ENCODE data around the gene FZR1. TPM values are rescaled to one million over a fixed set of nuclear protein-coding genes. Genes with fewer than 3 reads are reported as not detected.
A peak's percentile ranks its signal among the peaks of the same experiment; 100 is the strongest.

The FZR1 gene
- total and polyA plus RNA-seq, 2 of the 4 experiments (the other 2 are of a cell fraction): 21.5 to 47.8 TPM

GRCh38 chr19:3507371-3508120 lies 1.4 kb downstream of the FZR1 start:
- Histone ChIP-seq H3K27me3 (ENCODE audit: control insufficient read depth, insufficient read depth, low read length) (no peaks in the 10 kb centered on the region), H2AFZ (replicated peaks; ENCODE audit: low read length, poor library complexity) (peak overlapping the region; percentile 88), H3K14ac (replicated peaks; ENCODE audit: low read depth, low read length) (peak overlapping the region; percentile 83), H3K36me3 (ENCODE audit: control insufficient read depth, insufficient read depth, low read length) (peaks cover 13% of the 10 kb centered on the region), H4K20me1 (ENCODE audit: insufficient read depth, low read length) (peaks cover 54% of the 10 kb centered on the region), H3K4me2 (ENCODE audit: low read depth, low read length) (peak overlapping the region; percentile 98), H2BK120ac (ENCODE audit: low read depth, low read length) (no peak overlapping the region), H3K9me3 (ENCODE audit: control insufficient read depth, insufficient read depth, low read length) (no peaks in the 10 kb centered on the region), H2BK5ac (ENCODE audit: low read depth, low read length, poor library complexity, severe bottlenecking) (peak overlapping the region; percentile 47), H2AK5ac (ENCODE audit: low read depth, low read length) (peak overlapping the region; percentile 89), H3K4ac (ENCODE audit: low read depth, low read length) (peak overlapping the region; percentile 72), H3K4me3 (ENCODE audit: insufficient read depth, low read depth, low read length) (peak overlapping the region; percentile 65), H4K5ac (ENCODE audit: low read depth, low read length) (no peak overlapping the region; the same call in 1 of the 2 replicates), H3K23ac (ENCODE audit: low read depth, low read length) (peak overlapping the region; percentile 82), H2BK20ac (ENCODE audit: low read depth, low read length) (no peak overlapping the region), H3K27ac (ENCODE audit: insufficient read depth, low read length) (peak overlapping the region; percentile 65), H3K18ac (ENCODE audit: low read depth, low read length) (no peak overlapping the region), H4K91ac (ENCODE audit: insufficient read depth, low read depth, low read length) (no peak overlapping the region; the same call in 1 of the 2 replicates), H3K56ac (ENCODE audit: extremely low read depth, insufficient read depth, low read length) (peak overlapping the region; percentile 46), H2BK15ac (ENCODE audit: low read depth, low read length) (no peak overlapping the region), H3K9ac (ENCODE audit: low read depth, low read length) (peak overlapping the region; percentile 90), H3K9me1 (ENCODE audit: insufficient read depth, low read length) (peaks cover 16% of the 10 kb centered on the region), H3K4me1 (ENCODE audit: control insufficient read depth, insufficient read depth, low read length) (peaks cover 16% of the 10 kb centered on the region), H4K8ac (ENCODE audit: low read depth in 2 of 2, low read length in 2 of 2) (peak overlapping the region in 1 of 2 experiments; percentile 37; a peak in 1 of 4 replicates), H2AK9ac (replicated peaks; ENCODE audit: low read depth, low read length, poor library complexity) (peak overlapping the region; percentile 84), H3K79me1 (ENCODE audit: low read depth in 1 of 2, low read length in 2 of 2) (peaks cover 0 to 66% of the 10 kb centered on the region in 2 experiments; a peak in 2 of 4 replicates)
- 29% methylated on average over 19 of the region's 31 CpGs; no CpG with 5 or more reads in 1 of the 2 experiments for WGBS, 2 experiments (ENCODE audit: extremely low coverage in 2 of 2, insufficient read length in 1 of 2)
- ChIA-PET POLR2A (ENCODE audit: unreplicated experiment) (interaction anchor here (0.6 kb wide), 1 partner anchor 11 kb away, joined by 4 read pairs; no protein-coding TSS in a partner anchor), CTCF (no interaction called here)
- DNase-seq (no peak), ATAC-seq (ENCODE audit: low read depth) (no peak)
- intact Hi-C loops (cut with micrococcal nuclease) (loop anchor here (5.0 kb wide), 1 partner anchor 120 kb away; the partner anchor contains the start of gene CACTIN), in situ Hi-C loops (cut with MboI; ENCODE audit: low sequenced_read_pairs) (no loop called here), dilution Hi-C loops (cut with HindIII; ENCODE audit: low sequenced_read_pairs, unreplicated experiment) (no loop called here)
- BruUV-seq (replicated peaks): no TSS peak
- TF ChIP-seq MAZ (IDR thresholded peaks at IDR 0.05; ENCODE audit: borderline replicate concordance, low read depth, low read length) (peak; percentile 26), MXI1 (IDR thresholded peaks at IDR 0.05; ENCODE audit: borderline replicate concordance, low read depth, low read length) (no peak), BHLHE40 (IDR thresholded peaks at IDR 0.05; ENCODE audit: low read depth, low read length) (no peak), CTCF (conservative IDR thresholded peaks at IDR 0.05; ENCODE audit: low read depth, low read length) (no peak)

All from IMR-90 (cell line).